Gastroesophageal sphincter (tissue), 4 donors: ENCODE measurements around the gene FGF14. TPM values are rescaled to one million over a fixed set of nuclear protein-coding genes. Genes with fewer than 3 reads are reported as not detected.

Experiments
- ATAC-seq: fragments of 150-250 bp; one replicate; pipeline ENCODE4 v1.9.1; 2016; ENCODE audit warnings: mild to moderate bottlenecking, moderate library complexity
- H3K27ac ChIP-seq, 4 donors: fragments of 200-600 bp; sonication (generic) in 3 of 4; 1 replicate in 3 of 4; 2 replicates in 1 of 4; pipeline ENCODE4 v1.5.1; 2016 to 2019
- H3K27me3 ChIP-seq: fragments of 200-600 bp; sonication (generic); one replicate; pipeline ENCODE4 v1.5.1; 2019
- H3K36me3 ChIP-seq, 2 donors: fragments of 200-600 bp; sonication (generic); one replicate each; pipeline ENCODE4 v1.5.1; 2019; ENCODE audit warnings: control low read depth in 1 of 2
- H3K4me1 ChIP-seq, 3 donors: fragments of 200-600 bp; sonication (generic); 1 replicate in 2 of 3; 2 replicates in 1 of 3; pipeline ENCODE4 v1.5.1; 2016 to 2019; ENCODE audit warnings: control low read depth in 2 of 3
- H3K4me3 ChIP-seq, 2 donors: fragments of 200-600 bp; sonication (generic); one replicate each; pipeline ENCODE4 v1.5.1; 2019; ENCODE audit warnings: mild to moderate bottlenecking in 1 of 2, moderate library complexity in 1 of 2
- H3K9me3 ChIP-seq, 3 donors: fragments of 200-600 bp; sonication (generic); one replicate each; pipeline ENCODE4 v1.5.1; 2017 to 2019; ENCODE audit warnings: control low read depth in 2 of 3
- CTCF ChIP-seq, 4 experiments: fragments of 200-600 bp in 2 of 4; fragments of 450-650 bp in 2 of 4; sonication (generic) in 1 of 4; IDR thresholded peaks; one replicate each; pipeline ENCODE4 v1.5.1; 2017 to 2019; ENCODE audit warnings: antibody characterized with exemption in 4 of 4, mild to moderate bottlenecking in 2 of 4, moderate library complexity in 2 of 4
- EP300 ChIP-seq: sonication (generic); formaldehyde crosslinking; IDR thresholded peaks from one replicate; pipeline ENCODE4 v1.6.1; 2017; ENCODE audit warnings: antibody characterized with exemption, mild to moderate bottlenecking
- POLR2A ChIP-seq, 2 donors: fragments of 450-650 bp; IDR thresholded peaks; one replicate each; pipeline ENCODE4 v1.6.1; 2017; ENCODE audit warnings: antibody characterized with exemption in 2 of 2, mild to moderate bottlenecking in 2 of 2, moderate library complexity in 1 of 2
- POLR2AphosphoS5 ChIP-seq: sonication (generic); formaldehyde crosslinking; IDR thresholded peaks from one replicate; pipeline ENCODE4 v1.6.1; 2017; ENCODE audit warnings: antibody characterized with exemption
- WGBS, 2 donors: methylation state at CpG; one replicate each; pipeline ENCODE4 v1.1.5; 2018; ENCODE audit warnings: low coverage in 1 of 2; 5-methylcytosine and 5-hydroxymethylcytosine counted together
- total RNA-seq, 4 donors: library from RNA; depleted of rRNA; stranded (reverse); fragments of >200 nt; gene quantifications; one replicate each; pipeline ENCODE4 v1.1.0, GENCODE V29; 2016

Gene FGF14
- total RNA-seq, 4 donors from 2014 or later, result 0.31 to 2.0 (median 0.95) TPM

DNA sequence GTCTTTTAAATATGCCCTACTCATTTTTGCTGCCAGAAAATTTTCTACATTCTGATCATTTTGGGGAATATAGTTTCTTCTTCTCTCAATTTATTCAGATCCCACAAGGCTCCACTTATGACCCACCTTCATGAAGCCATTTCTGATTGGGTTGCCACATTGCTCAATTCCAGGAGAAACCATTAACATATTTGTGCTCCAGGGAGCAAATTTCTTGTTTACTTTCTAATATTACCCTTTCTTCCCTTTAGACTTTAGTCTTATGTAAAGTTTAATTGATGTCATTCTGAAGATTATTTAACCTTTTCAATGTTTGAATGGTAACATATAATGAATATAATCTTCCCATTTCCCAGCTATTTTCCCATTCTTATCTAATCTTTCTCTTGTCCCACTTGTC lies 617.5 kb downstream of the FGF14 start:
- H3K27ac ChIP-seq, result no peak overlapping the region
- H3K4me3 ChIP-seq, result no peak overlapping the region
- H3K4me1 ChIP-seq, result no peaks in the 10 kb centered on the region
- ATAC-seq, result no peak
- H3K27me3 ChIP-seq, result peaks cover 7% of the 10 kb centered on the region
- no peaks in the 10 kb centered on the region for H3K36me3 ChIP-seq
- H3K9me3 ChIP-seq, result no peaks in the 10 kb centered on the region
- TF ChIP-seq EP300 (no peak), CTCF (IDR thresholded peaks at IDR 0.05) (no peak), POLR2AphosphoS5 (no peak), POLR2A (IDR thresholded peaks at IDR 0.05) (no peak)

DNA sequence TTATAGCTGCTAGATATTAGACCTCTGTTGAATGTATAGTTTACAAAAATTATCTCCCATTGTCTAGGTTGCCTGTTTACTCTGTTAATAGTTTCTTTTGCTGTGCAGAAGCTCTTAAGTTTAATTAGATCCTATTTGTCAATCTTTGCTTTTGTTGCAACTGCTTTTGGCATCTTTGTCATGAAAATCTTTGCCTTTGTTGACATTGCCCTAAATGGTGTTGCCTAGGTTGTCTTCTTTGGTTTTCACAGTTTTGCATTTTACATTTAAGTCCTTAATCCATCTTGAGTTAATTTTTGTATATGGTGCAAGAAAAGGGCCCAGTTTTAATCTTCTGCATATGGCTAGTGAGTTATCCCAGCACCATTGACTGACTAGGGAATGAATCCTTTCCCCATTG lies 618.3 kb downstream of the FGF14 start:
- Histone ChIP-seq H3K36me3 (no peaks in the 10 kb centered on the region), H3K4me3 (no peak overlapping the region), H3K27me3 (peaks cover 7% of the 10 kb centered on the region), H3K27ac (no peak overlapping the region), H3K9me3 (no peaks in the 10 kb centered on the region), H3K4me1 (no peaks in the 10 kb centered on the region)
- ATAC-seq, result no peak
- TF ChIP-seq POLR2A (IDR thresholded peaks at IDR 0.05), result no peak
- TF ChIP-seq EP300, result no peak
- no peak for TF ChIP-seq POLR2AphosphoS5
- no peak for TF ChIP-seq CTCF (IDR thresholded peaks at IDR 0.05)

- Histone ChIP-seq H3K27ac (no peak overlapping the region), H3K36me3 (no peaks in the 10 kb centered on the region), H3K9me3 (no peaks in the 10 kb centered on the region), H3K27me3 (no peaks in the 10 kb centered on the region), H3K4me3 (no peak overlapping the region), H3K4me1 (no peaks in the 10 kb centered on the region)
- TF ChIP-seq POLR2A (IDR thresholded peaks at IDR 0.05) (no peak), CTCF (IDR thresholded peaks at IDR 0.05) (no peak), POLR2AphosphoS5 (no peak), EP300 (no peak)
- ATAC-seq, result no peak
Observed at GRCh38 chr13:101780211-101780610, 621.6 kb downstream of the FGF14 start.

- H3K9me3 ChIP-seq, result no peaks in the 10 kb centered on the region
- H3K4me1 ChIP-seq, result no peaks in the 10 kb centered on the region
- TF ChIP-seq POLR2AphosphoS5 (no peak), EP300 (no peak), CTCF (IDR thresholded peaks at IDR 0.05) (no peak), POLR2A (IDR thresholded peaks at IDR 0.05) (no peak)
- no peaks in the 10 kb centered on the region for H3K36me3 ChIP-seq
- no peaks in the 10 kb centered on the region for H3K27me3 ChIP-seq
- 64 to 74% methylated on average over 4 of the region's 4 CpGs for WGBS, 2 donors
- no peak overlapping the region for H3K27ac ChIP-seq
- no peak overlapping the region for H3K4me3 ChIP-seq
- no peak for ATAC-seq
Observed at GRCh38 chr13:101779147-101779546, 622.7 kb downstream of the FGF14 start.

- Histone ChIP-seq H3K27me3 (no peaks in the 10 kb centered on the region), H3K9me3 (no peaks in the 10 kb centered on the region), H3K4me1 (no peaks in the 10 kb centered on the region), H3K36me3 (no peaks in the 10 kb centered on the region), H3K4me3 (no peak overlapping the region), H3K27ac (no peak overlapping the region)
- WGBS, 2 donors, result 50% methylated on average over 1 of the region's 1 CpG
- no peak for TF ChIP-seq CTCF (IDR thresholded peaks at IDR 0.05)
- no peak for TF ChIP-seq POLR2AphosphoS5
- no peak for TF ChIP-seq POLR2A (IDR thresholded peaks at IDR 0.05)
- no peak for TF ChIP-seq EP300
- ATAC-seq, result no peak
Observed at GRCh38 chr13:101775267-101775666, 626.6 kb downstream of the FGF14 start.
